Right lobe of liver (tissue), 4 donors: ENCODE results near the gene PTPRN2.

Experiments
- CTCF ChIP-seq, 4 donors: fragments of 200-600 bp in 3 of 4; fragments of 450-650 bp in 1 of 4; IDR thresholded peaks; one replicate each; pipeline versions ENCODE4 v1.5.1 to v1.8.0; 2016 to 2022; ENCODE audit warnings: antibody characterized with exemption in 4 of 4, mild to moderate bottlenecking in 2 of 4
- POLR2A ChIP-seq: fragments of 450-650 bp; IDR thresholded peaks from one replicate; pipeline ENCODE4 v1.6.1; 2017; ENCODE audit warnings: antibody characterized with exemption, mild to moderate bottlenecking
- donor health status: DM: no; HTN: no; CAD: no.
- donor health status: DM: no; HTN: no; CAD: no.
- donor health status: DM: no; HTN: yes; CAD: no.

- no peak for TF ChIP-seq CTCF (IDR thresholded peaks at IDR 0.05)
- no peak for TF ChIP-seq POLR2A
Measured at GRCh38 chr7:157515342-157516041, 1072.1 kb downstream of the PTPRN2 start.
